Mucosa of descending colon (tissue), 3 donors: ENCODE results near the gene APC2. TPM values are rescaled to one million over a fixed set of nuclear protein-coding genes. Genes with fewer than 3 reads are reported as not detected.
"Not testable (repeated sequence)": the region's sequence is repeated elsewhere in the genome, so short reads cannot be mapped to it uniquely, and the experiment has no call there.

ENCODE experiments used
- ATAC-seq: fragments of 200-7000 bp; cut with Tn5 transposase; one replicate; pipeline ENCODE4 v1.9.1; 2020; ENCODE audit warnings: mild to moderate bottlenecking, moderate library complexity
- DNase-seq, 3 donors: peaks; one replicate each; pipeline ENCODE4 v3.0.0-alpha.2; 2020
- H3K36me3 ChIP-seq: fragments of 200-600 bp; one replicate; pipeline ENCODE4 v1.8.0; 2021; ENCODE audit warnings: low read depth, mild to moderate bottlenecking
- H3K4me1 ChIP-seq: fragments of 200-600 bp; one replicate; pipeline ENCODE4 v1.8.0; 2021; ENCODE audit warnings: low read depth, mild to moderate bottlenecking
- H3K4me3 ChIP-seq: fragments of 200-600 bp; one replicate; pipeline ENCODE4 v1.8.0; 2021; ENCODE audit warnings: mild to moderate bottlenecking
- H3K9me3 ChIP-seq: fragments of 200-600 bp; one replicate; pipeline ENCODE4 v1.8.0; 2021; ENCODE audit warnings: mild to moderate bottlenecking
- intact Hi-C, 2 donors: fragments of 100-400 bp; cut with DNase I in 1 of 2; cut with micrococcal nuclease in 1 of 2; formaldehyde crosslinking; loops; one replicate each; pipeline versions ENCODE4 v1.11.0 to v1.11.1; 2022; cut with DNase I, micrococcal nuclease
- total RNA-seq, 3 donors: library from RNA; stranded (reverse); fragmentation: NEBNext Ultra II Directional in 2 of 3; extraction: Animal tissue kit (Norgen Biotek cat#: 25700) in 2 of 3; gene quantifications; one replicate each; pipeline versions ENCODE4 v1.2.1 to v1.2.4, GENCODE V29; 2021 to 2023
- TF ChIP-seq, protein P1 (sequence below): fragments of 200-600 bp; IDR thresholded peaks from one replicate; pipeline ENCODE4 v1.8.0; 2022; ENCODE audit warnings: antibody characterized with exemption, mild to moderate bottlenecking
- donor health status: DM: no; HTN: no; CAD: no; lungs with moderate emphysema.
- donor health status: DM: no; HTN: no; CAD: no.
- donor health status: DM: no; HTN: yes; CAD: no.

The APC2 gene
- total RNA-seq, 3 donors from 2014 or later, result 0.23 to 5.9 (median 0.24) TPM

DNA sequence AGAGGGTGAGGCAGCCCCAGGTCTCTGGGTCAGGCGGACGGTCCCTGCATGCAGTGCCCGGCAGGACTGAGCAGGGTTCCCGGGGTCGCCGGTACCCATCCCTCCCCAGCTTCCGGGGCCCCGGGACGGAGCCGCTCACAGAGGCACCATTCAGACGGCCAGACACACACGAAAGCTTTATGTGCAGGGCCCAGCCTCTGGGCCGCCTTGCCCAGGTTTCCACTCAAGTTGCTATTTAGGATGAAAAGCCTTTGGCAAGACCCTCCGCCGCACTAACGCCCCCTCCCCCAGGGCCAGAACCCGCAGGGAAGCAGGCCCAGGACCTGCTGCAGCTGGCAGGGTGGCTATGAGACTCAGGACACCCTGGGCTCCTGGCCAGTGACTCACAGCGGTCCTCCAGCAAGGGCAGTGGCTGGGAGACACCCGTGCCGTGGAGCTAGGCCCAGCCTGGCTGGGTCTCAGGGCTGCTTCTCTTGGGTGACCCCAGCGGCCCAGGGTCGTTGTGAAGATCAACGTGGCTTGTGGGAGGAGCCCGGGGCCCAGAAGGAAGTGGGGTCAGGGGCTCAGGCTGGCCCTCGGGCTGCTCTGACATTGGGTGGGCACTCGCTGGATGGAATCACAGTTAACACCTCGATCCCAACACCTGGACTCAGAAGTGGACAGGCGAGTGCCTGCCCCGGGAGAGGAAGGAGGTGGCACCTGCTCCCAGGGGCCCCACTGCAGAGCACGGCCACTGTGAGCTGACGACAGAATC is 24.3 kb downstream of the APC2 start:
- ATAC-seq (no peak), DNase-seq (no peak)
- no peaks in the 10 kb centered on the region for H3K9me3 ChIP-seq
- no peak overlapping the region for H3K4me3 ChIP-seq
- H3K36me3 ChIP-seq, result no peaks in the 10 kb centered on the region
- H3K4me1 ChIP-seq, result peaks cover 36% of the 10 kb centered on the region
- intact Hi-C loops, result no loop called here
- TF ChIP-seq, protein P1, sequence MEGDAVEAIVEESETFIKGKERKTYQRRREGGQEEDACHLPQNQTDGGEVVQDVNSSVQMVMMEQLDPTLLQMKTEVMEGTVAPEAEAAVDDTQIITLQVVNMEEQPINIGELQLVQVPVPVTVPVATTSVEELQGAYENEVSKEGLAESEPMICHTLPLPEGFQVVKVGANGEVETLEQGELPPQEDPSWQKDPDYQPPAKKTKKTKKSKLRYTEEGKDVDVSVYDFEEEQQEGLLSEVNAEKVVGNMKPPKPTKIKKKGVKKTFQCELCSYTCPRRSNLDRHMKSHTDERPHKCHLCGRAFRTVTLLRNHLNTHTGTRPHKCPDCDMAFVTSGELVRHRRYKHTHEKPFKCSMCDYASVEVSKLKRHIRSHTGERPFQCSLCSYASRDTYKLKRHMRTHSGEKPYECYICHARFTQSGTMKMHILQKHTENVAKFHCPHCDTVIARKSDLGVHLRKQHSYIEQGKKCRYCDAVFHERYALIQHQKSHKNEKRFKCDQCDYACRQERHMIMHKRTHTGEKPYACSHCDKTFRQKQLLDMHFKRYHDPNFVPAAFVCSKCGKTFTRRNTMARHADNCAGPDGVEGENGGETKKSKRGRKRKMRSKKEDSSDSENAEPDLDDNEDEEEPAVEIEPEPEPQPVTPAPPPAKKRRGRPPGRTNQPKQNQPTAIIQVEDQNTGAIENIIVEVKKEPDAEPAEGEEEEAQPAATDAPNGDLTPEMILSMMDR, result no peak

DNA sequence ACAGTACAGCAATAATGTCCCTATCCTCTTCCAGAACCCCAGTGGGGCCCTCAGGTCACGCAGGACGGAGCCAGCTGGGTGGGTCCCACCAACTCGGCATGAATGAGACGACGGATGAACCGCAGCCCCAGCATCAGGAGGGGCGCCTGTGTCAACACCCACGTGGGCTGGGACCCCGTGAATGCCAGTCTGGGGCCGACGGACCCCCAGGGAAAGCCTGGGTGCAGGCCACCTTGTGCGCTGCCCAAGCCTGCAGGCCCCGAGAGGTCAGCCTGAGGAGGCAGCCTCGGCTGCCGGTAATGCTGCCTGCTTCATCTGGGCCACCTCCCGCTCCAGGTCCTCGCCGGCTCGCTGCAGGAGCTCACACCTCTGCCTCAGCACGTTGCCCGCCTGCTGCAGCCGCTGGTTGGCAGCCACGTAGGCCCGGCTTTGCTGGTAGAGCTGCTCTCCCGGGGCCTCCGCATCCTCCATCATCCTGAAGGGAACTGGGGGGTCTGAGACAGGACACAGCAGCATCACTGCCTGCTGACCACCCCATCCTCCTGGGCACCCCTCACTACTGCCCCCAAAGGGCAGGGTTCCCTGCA is 24.9 kb downstream of the APC2 start:
- intact Hi-C loops, result no loop called here
- no peak for ATAC-seq

DNA sequence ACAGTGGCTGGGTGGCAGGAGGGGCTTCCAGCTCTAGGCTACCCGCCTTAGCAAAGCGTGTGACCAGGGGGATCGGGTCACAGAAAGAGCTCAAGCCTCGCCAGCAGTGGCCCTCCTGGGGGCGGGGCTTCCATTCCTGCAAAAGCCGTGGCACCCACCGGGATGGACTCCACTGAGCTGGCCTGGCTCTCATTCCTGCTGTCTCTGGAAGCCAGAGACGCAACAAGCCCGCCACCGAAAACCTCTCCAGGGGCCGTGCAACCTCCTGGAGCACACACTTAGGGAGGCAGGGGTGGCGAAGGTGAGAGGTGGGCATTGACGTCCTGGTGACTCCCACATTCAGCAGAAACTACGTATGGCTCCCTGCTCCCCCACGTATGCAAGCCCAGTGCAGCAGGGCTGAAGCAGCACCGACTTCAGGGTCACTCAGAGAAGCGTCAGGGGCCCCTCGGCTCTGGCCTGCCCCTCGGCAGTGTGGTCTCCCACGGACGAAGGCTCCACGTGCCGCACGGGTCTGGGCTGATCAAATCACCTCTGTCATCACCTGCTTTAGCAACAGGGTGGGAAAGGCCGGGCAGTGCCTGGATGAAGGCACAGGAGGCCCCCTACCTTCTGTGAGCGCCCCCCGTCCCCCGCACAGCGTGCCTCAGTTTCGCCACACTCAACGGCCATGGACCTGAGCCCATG is 26.0 kb downstream of the APC2 start:
- intact Hi-C loops, result no loop called here
- ATAC-seq (no peak), DNase-seq (peak in 2 of 3 donors; percentile 28 to 43)
- Histone ChIP-seq H3K4me1 (peaks cover 21% of the 10 kb centered on the region), H3K36me3 (no peaks in the 10 kb centered on the region), H3K9me3 (no peaks in the 10 kb centered on the region), H3K4me3 (no peak overlapping the region)
- TF ChIP-seq, protein P1, result no peak

More for the DNA sequence above, 24.9 kb downstream of the APC2 start:
- DNase-seq, result peak in 1 of 3 donors; percentile 51
- no peaks in the 10 kb centered on the region for H3K36me3 ChIP-seq
- TF ChIP-seq, protein P1, result no peak
- H3K4me3 ChIP-seq, result no peak overlapping the region
- peaks cover 32% of the 10 kb centered on the region for H3K4me1 ChIP-seq
- H3K9me3 ChIP-seq, result no peaks in the 10 kb centered on the region

DNA sequence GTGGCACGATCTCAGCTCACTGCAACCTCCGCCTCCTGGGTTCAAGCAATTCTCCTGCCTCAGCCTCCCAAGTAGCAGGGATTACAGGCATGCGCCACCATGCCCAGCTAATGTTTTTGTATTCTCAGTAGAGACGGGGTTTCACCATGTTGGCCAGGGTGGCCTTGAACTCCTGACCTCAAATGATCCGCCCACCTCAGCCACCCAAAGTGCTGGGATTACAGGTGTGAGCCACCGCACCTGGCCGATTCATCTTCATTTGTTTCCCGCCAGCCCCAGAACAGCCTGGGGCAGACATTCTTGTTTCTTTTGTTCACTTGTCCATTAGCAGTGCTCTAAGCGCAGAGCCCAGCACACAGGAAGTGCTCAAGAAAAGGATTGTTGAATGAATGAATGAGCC is 27.1 kb downstream of the APC2 start:
- H3K36me3 ChIP-seq, H3K4me3 ChIP-seq, H3K9me3 ChIP-seq, intact Hi-C loops, DNase-seq, ATAC-seq: not testable (repeated sequence)
- H3K4me1 ChIP-seq, result peaks cover 13% of the 10 kb centered on the region

DNA sequence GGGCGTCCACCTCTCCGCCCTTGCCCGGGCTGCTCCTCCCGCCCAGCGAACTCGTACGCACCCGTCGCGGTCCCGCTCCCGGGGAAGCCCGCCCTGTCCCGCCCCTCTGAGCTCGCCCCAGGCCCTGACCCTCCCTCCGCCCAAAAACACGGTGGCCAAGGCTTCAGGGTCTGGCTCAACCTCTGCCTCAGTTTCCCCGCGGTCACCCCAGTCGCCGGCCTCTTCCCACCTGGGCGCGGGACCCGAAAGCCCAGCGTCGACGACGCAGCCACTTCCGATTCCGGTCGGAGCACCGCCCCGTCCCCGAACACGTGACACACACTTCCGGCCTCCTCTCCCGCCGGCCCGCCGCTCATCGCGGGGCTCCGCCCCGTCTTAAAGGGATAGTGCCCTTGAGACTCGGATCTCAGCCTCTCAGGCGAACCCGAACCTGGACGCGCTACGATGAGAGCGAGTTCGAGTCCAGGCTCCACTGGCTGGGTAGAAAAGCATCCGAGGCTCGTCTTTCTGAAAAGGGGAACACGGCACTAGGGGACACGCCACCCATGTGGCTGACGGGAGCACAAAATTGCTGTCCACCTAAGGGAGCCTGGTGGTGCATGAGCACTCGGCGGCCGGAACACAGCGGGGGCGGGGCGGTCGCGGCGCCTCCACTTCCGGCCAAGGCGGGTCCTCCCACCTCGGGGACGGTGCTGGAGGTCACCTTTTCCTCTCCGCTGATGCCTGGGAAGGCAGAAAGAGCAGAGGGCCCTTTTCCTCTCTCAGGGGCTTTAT is 29.2 kb downstream of the APC2 start, which contains the start of gene C19orf25:
C19orf25 (minus strand) TSS at position 282 of the 774 bp plus-strand sequence. CDS start 312 bp downstream, outside the sequence.
- no peaks in the 10 kb centered on the region for H3K36me3 ChIP-seq
- intact Hi-C loops, result no loop called here
- peak within 1 kb of the TSS; percentile 97 for H3K4me3 ChIP-seq
- TF ChIP-seq, protein P1, result no peak
- DNase-seq (peak; percentile 96 to 97 (median 96)), ATAC-seq (peak; percentile 98)
- H3K4me1 ChIP-seq, result peaks cover 13% of the 10 kb centered on the region
- H3K9me3 ChIP-seq, result no peaks in the 10 kb centered on the region
